ENCODE measurements around the gene MYLK3.

Gene MYLK3

DNA sequence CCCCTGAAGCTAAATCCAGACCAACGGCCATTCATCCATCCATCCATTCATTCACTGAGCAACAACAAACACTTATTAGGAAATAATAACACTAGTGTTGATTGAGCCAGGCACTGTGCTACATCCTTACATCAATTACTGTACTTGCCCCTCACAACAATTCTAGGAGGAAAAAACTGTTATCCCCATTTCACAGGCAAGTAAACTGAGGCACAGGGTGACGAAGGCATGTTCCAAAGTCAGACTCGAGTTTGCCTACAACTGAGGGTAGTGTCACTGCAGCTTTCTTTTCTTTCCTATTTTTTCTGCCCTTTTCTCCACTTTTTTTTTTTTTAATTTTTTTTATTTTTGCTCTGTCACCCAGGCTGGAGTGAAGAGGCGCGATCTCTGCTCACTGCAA lies 11.2 kb upstream of the MYLK3 start:
- DNase-seq, result no peak

DNA sequence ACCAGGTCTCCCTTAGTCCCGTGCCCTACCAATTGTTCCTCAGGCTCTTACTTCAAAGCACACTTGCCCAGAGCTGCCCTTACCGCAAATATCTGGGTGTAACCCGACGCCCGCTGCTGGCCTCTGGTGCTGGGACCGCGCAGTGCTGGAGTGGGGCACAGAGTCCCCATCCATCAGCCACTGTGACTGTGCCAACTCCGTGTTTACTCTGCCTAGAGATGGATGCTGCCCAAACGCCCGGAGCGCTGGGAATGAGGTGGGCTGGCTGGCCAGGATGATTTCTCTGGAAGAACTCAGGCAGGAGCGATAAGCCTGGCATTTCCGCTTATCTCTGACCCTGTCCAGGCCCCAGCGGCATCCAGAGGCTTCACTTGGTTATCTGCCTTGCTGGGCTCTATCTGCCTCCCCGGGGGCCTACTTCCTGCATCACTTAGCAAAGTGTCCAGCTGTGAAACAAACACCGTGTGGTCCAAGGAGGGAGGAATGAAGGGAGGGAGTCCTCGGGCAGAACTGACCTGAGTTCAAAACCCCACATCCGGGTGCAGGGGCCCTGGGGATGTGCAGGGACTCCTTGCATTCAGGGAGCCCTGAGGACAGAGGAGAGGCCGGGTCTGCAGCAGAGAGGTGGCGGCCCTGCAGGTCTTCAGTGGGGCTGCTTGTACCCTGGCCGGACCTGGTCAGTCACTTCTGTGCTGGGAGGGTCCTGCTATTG lies 9.4 kb upstream of the MYLK3 start:
- no peak for DNase-seq

DNA sequence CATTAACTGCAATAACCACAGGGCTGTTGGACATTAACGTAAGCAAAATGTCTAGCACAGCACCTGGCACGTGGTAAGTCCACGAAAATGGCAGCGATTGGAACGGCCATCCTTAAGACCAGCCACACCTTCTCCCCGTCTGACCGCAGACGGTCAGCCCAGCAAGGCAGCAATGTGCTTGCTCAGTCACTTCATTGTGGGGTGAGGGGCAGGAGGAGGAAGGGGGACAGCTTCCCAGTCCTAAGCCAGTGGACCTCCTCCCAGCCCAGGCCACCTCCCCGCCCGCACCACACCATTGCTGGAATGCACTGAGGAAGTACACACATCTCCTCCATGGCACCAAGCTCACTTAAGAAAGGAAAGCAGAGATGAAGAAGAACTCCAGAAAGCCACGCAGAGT lies 8.6 kb upstream of the MYLK3 start:
- no peak for DNase-seq

DNA sequence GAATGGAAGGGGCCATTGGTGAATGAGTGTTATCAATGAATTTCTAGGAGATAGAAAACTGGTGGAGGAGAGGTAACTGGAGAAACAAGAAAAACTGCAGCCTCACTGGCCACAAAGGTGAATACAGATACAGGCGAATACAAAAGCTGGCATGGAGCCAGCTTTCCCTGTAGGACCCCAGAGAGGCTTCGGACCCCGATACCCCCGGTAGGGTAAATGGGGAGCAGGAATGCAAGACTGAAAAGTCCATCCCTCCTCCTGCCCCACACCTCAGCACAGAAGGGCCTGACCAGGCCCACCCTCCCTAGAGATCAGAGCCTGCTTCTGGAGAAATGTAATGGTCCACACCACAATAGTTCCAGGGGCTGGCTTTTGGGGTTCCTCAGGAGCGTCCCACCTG lies 4.9 kb upstream of the MYLK3 start:
- DNase-seq, result no peak

DNA sequence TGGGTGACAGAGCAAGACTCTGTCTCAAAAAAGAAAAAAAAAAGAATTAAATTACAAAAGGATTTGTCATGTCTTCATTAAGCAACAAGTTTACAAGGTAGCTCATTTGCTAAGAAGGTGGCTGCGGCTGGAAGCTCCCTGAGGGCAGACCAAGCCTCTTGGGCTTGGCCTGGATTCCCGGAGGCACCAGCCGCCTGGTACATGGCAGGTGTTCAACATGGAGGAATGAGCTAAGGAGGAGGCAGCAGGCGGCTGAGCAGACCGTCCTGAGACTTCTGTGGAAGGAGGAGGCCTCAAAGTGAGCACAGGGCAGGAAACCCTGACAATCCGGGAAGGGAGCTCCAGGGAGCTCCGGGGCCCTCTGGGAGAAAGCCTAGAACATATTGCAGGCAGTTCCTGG lies 3.2 kb upstream of the MYLK3 start:
- DNase-seq, result no peak

DNA sequence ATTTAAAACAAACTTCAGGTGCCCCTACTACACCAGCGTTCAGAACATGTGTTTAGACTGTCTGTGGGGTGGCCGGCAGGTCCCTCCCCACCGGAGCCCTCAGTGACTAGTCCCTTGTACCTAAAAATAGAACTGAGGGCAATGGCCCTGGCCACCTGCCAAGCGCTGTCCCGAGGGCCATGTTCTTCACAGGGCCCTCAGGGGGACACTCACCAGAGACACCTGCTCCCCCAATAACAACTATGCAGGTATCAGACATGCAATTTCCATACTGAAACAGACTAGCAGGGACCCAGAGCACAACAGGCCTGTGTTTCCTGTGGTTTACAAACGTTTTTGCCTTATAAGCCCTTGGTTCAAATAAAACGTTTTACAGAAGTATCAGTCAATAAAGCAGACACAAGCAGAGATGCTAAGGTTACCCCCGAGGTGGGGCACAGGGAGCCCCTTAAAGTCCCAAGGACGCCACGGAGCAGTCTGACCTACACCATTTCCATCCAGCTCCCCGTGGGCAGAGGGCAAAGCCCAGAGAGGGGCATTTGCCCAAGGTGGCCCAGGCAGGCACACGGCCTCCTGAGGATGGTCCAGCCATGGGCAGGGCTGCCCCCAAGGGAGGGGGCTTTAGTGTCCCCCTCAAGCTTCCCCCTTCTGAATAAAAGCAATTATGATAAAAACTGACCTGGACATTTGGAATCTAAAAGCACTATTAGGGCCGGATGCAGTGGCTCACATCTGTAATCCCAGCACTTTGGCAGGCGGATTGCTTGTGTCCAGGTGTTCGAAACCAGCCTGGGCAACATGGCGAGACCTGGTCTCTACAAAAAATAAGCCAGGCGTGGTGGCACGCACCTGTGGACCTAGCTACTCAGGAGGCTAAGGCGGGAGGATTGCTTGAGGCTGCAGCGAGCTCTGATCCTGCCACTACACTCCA lies 896 bp upstream of the MYLK3 start:
- peak in 1 of 56 donors; percentile 16 for DNase-seq

DNA sequence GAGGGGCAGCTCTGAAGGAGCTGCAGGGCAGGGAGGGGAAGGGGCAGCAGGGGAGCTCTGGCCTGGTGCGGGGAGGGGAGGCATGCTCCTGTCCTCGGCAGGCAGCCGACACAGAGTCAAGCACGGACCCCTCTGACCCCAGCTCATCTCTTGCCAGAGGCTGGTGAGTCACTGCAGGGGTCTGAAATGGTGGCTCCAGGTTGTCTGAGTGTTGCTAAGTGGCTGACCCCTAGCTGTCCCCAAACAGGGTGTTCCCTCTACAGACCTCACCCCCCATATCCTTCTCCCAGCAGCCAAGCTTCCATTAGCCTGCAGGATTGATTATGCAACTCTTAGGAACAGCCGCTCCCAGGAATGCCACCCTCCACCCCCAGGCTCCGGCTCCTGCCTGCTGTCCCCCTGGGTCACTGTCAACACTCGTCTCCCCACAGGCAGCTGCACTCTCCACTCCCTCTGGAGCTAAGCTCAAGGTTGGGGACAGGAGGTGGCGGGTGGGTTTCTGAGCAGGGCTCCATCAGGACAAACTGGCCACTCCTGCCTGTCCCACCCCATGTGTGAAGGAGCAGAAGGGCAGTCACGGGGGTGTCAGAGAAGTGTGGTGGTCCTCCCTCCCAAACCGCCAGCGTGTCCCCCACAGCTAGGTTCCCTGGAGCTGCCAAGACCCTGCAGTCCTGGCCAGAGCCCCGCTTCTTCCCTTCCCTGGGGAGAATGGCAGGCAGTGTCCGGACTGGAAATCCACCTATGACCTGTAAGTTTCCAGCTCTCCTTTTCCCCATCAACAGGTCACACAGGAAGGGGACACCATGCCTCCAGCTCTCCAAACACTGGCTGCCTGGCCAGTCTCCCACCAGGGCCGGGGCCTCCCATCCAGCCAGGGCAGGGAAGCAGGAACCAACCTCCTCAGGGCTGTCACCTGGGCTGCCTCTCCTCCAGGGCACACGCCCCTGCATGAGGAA lies 1.0 kb downstream of the MYLK3 start:
- DNase-seq, result no peak

DNA sequence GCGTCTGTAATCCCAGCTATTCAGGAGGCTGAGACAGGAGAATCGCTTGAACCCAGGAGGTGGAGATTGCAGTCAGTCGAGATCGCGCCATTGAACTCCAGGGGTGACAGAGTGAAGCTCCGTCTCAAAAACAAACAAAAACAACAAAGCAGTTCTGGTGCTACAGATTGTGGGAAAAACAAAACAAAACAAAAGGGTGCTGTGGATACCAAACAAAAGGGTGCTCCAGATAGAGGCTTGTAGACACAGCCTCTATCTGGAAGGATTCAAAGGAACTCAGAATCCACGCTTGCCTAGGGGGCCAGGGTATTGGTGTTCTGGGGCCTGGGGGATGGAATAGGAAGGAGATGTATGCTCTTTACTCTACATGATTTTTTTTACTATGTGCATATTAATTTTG lies 2.5 kb downstream of the MYLK3 start:
- DNase-seq, result no peak

DNA sequence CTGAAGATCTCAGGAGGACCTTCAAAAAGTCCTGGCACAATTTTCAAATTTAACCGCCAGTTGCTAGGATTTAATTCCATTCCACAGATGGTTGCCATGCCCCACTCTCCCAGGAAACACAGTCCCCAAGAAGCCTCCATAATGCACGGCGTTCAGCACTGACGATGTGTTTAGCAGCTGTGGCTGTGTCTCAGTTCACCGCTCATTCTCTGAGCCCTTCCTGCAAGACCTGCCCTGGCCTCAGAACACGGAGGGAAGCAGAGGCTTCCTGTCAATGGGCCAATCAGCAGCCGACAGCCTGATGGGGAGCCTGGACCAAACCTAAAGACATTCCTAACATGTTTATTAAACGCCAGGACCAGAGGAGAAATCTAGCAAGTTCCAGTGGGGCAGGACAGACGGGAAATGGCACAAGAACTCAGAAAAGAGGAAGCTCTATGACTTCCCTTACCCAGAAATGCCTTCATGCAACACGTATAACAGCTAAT lies 4.9 kb downstream of the MYLK3 start:
- peak in 6 of 56 donors; percentile 6 to 21 (median 12) for DNase-seq

DNA sequence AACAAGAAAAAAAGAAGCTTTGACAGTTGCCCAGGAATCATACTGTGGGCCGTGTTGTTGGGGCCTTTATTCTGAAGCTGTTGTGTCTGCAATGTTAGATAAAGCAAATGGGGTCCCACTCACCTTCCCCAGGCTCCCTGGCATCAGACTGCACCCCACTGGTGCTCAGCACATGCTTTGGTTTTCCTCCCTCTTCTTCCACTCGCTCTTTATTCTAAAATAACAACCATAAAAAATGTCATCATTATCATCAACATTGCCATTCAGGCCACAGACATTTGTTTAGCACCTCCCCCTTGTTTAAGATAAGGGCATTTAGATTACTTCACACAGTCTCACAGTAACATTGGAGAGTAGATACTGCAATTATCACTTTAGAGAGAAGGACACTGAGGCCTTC lies 8.2 kb downstream of the MYLK3 start:
- no peak for DNase-seq

DNA sequence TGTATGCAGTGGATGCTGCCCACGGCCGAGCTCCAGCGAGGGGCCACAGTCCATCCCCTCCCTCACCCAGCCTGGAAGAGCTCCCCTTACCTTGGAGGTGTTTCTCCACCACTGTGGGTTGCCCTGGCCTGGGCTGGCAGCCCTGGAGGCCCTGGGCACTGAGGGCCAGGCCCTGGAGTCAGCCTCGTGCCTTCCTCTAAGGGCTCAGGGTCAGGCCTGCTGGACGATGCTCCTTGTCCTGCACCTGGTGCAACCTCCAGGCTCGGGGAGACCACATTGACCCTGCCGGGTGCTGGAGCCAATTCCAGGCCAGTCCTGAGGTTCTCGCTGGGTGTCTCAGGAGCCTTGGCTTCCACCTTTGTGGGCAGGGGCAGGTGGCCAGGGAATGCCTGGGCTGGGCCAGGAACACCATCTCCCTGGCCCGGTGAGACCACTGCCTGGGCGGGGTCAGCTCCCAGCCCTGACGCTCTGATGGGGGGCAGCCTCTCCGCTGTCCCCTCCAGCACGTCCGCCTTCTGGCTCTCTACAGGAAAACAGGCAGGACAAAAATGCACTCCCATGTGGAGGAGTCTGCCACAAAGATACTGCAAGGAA lies 10.4 kb downstream of the MYLK3 start:
- DNase-seq, result no peak

DNA sequence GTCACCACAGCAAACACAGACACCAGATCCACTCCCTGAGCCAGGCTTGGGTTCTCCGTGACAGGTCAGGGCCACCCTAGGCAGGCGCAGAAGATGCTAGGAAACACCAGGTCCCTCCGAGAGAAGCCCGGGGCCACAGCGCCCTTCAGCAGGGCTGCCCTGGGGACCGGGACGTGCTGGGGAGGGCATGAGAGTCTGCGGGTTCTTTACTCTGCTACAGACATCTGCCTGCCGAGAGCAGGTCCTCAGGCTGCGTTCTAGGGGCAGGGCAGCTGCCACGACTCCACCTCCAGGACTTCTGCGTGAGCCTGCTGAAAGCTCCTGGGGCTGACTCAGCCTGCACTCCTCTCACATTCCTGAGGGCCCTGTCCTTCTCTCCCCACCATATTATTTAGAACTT lies 11.4 kb downstream of the MYLK3 start:
- no peak for DNase-seq

DNA sequence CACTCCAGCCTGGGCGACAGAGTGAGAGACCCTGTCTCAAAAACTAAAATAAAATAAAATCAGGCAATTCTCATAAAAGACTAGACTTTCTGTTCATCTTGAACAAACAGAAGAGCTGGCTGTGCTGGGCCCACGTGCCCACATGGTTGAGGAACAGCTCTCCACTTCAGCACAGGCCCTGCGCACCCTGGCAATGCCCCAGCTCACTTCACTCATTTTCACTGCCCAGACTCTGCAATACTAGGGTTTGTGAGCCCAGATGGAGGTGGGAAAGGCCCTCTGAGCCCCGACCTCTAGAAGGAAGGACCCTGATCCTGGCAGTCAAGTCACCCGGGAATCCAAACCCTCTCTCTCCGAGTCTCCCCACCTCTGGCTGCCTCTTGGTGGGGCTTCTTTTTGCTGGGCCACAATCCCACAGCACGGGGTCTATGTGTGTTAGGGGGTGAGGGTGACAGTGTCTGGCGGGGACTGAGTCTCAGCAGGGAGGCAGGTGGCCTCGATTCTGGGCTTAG lies 14.8 kb downstream of the MYLK3 start:
- DNase-seq, result no peak

DNA sequence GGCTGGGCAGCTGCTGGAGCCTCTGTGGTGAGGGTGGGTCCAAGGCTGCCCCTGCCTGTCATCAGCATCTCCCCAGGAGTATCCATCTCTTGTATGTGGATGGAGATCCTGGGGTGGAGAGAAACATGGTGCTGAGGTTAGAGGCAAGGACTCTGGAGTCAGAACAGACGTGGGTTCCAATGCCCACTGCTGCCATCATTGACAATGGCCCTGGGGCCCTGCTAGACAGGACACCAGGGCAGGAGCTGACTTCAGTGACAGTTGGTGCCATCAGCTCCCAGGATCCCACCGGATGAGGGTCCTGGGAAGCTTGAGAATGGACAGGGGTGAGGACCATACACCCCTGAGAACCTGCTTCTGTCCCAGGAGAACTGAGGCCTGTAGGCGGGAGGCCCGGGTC lies 15.6 kb downstream of the MYLK3 start:
- DNase-seq, result no peak

DNA sequence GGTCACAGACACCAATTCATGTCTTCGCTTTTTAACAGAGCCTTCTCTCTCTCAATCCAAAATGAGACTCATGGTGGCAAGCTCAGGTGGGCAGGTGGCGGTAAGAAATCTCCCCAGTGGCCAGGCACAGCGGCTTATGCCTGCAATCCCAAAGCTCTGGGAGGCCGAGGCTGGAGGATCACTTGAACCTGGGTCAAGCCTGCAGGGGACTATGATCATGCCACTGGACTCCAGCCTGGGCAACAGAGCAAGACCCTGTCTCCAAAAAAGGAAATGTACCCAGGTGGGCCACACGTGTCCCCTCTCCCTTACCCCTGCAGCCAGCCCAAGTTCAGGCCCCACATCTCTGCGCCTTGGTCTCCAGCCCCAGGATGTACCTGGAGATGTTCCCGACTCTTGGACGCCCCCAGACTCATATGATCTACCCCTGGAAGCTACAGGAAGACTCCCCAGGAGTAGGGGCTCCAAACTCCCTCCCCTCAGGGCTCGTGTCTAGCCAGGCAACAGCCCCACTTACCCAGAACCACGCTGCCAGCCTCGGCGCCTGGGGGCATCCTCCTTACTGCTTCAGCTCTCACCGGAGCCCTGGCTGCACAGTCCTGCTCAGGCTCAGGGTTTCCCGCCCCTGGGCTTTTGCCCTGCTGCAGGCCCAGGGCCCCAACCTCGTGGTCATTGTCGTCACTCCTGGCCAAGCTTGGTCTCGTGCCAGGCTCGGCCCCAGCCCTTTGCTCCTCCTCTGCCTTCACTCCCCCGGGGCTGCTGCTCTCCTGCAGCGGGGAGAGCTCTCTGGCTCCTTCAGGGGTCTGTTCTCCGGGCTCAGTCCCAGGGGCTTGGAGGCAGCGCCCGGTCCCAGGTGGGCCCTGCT lies 16.2 kb downstream of the MYLK3 start:
- DNase-seq, result no peak

DNA sequence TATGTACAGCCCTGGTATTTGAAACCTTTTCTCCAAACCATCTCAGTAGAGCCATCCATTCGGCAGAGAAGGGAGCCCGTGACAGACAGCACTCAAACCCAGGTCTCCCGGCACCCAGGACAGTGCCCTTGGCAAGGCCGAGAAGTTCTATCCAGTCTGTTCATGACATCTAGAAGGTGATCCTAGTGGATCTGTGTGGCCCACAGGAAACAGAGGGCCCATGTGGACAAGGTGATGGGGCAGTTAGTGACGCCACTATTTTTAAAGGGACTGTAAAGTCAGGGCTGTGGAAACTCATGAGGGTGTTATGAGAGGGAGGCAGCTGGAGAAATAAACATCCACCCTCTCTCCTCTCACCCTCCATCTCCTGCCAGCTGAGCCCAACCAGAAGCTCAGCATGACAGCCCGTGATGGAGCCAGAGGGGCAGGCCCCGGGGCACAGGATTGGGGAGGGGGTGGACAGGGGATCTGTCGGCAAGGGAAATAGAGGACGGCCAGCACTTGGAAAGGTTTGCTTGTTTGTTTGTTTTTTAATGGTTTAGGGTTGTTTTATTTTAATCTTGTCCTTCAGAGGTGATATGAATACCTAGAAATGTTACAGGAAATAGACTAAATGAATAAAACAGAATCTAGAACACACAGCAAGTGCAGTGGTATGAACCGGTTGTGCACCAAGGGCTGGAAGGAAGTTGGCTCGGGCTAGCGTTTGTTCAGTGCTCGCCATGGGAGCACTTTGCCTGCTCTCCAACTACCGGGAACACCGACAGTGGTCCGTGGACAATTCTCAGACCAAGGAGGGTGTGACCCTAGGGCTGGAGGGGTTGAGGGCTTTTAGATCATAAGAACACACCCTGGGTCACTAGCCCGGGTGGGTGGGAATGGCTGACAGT lies 17.1 kb downstream of the MYLK3 start:
- no peak for DNase-seq

DNA sequence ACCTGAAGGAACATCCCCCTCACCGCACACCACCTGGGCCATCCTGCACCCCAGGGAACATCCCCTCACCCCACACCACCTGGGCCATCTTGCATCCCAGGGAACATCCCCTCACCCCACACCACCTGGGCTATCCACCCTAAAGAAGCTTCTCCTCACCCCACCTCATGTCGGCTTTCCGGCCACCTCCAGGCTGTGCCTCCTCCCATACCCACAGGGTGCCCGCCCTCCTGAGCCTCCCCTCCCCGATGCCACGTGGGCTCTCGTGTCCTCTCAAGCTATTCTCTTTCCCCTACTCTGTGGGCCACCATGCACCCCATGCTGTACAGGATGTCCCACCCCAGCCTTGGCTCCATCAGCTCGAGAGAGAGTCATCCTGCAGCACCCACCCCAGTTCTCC lies 18.0 kb downstream of the MYLK3 start:
- DNase-seq, result no peak

DNA sequence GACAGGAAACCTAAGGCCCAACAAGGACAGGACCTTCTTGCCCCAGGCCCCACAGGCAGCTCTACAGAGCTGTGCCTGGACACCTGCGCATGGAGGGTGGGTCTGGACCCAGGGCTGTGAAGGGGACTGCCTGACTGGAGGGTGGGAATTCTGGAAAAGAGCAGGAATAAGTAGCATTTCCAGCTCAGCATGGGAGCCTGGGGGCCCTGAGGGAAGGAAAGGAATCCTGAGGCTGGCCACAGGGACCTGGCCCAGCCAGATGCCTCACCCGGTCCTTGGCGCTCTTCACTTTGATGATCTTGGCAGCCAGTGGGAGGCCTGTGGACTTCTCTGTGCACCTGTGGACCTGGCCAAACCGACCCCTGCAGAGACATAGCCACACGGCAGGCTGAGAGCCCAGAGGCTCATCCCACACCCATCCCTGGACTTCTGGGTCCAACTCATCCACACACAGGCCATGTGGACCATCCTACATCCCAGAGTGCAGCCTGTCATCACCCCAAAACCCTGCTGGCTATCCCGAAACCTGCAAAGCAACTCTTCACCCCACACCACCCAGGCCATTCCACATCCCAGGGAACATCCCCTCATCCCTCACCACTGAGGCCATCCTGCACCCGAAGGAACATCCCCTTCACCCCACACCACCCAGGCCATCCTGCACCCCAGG lies 18.7 kb downstream of the MYLK3 start:
- no peak for DNase-seq

All from amygdala (tissue), 56 donors.